ENCODE measurements around the gene TNFRSF8.

DNA sequence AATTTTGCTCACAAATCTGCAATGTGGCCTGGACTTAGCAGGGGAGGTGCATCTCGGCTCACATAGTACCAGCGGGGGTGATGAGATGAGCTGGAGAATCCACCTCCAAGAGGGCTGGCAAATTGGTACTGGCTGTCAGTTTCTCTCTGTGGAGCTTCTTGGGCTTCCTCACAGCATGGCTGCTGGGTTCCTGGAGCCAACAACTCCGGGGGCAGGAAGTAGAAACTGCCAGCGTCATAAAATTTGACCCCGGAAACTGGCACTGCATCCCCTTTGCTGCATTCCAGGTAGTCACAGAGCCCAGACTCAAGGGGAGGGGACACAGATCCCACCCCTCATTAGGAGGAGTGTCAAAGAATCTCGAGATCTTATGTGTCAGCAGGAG, 86.7 kb downstream of the TNFRSF8 start:
- TF ChIP-seq, protein P1, sequence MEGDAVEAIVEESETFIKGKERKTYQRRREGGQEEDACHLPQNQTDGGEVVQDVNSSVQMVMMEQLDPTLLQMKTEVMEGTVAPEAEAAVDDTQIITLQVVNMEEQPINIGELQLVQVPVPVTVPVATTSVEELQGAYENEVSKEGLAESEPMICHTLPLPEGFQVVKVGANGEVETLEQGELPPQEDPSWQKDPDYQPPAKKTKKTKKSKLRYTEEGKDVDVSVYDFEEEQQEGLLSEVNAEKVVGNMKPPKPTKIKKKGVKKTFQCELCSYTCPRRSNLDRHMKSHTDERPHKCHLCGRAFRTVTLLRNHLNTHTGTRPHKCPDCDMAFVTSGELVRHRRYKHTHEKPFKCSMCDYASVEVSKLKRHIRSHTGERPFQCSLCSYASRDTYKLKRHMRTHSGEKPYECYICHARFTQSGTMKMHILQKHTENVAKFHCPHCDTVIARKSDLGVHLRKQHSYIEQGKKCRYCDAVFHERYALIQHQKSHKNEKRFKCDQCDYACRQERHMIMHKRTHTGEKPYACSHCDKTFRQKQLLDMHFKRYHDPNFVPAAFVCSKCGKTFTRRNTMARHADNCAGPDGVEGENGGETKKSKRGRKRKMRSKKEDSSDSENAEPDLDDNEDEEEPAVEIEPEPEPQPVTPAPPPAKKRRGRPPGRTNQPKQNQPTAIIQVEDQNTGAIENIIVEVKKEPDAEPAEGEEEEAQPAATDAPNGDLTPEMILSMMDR (IDR thresholded peaks at IDR 0.05) = no peak
- TF ChIP-seq POLR2A (IDR thresholded peaks at IDR 0.05) = no peak
